BJ (cell line): Measurements from ENCODE around the gene DCP1B. TPM values are rescaled to one million over a fixed set of nuclear protein-coding genes. Genes with fewer than 3 reads are reported as not detected.

Experiments used
- CTCF ChIA-PET: fragments of 350-600 bp; formaldehyde crosslinking; extraction: SDS; loops from one replicate; lab custom pipeline; 2021; ENCODE audit warnings: antibody characterized with exemption, inconsistent platforms; lab: Yijun Ruan, JAX
- POLR2A ChIA-PET: fragments of 300-600 bp; sonication (Branson Sonifier 250); formaldehyde crosslinking; extraction: SDS; loops from one replicate; lab custom pipeline; 2021; ENCODE audit warnings: antibody characterized with exemption; lab: Charles Lee
- DNase-seq: peaks from one replicate; pipeline ENCODE4 v3.0.0-alpha.2; 2011; ENCODE audit warnings: low read depth
- H3K27me3 ChIP-seq: 2 replicates; pipeline ENCODE4 v1.6.0; 2011; ENCODE audit warnings: low read length; ENCODE audit not compliant: control insufficient read depth, insufficient read depth
- H3K36me3 ChIP-seq: 2 replicates; pipeline ENCODE4 v1.5.1; 2011; ENCODE audit warnings: low read length; ENCODE audit not compliant: control insufficient read depth, insufficient read depth
- H3K4me3 ChIP-seq: 2 replicates; pipeline ENCODE4 v1.5.1; 2011; ENCODE audit warnings: low read depth, mild to moderate bottlenecking, control low read depth, low read length
- polyA plus RNA-seq: library from polyadenylated mRNA; depleted of rRNA; stranded (reverse); fragments of >200 nt; gene quantifications from 2 replicates; pipeline ENCODE4 v1.2.3, GENCODE V29; 2011
- TF ChIP-seq, protein P1 (sequence below): IDR thresholded peaks from 2 replicates; pipeline ENCODE4 v1.5.1; 2011; ENCODE audit warnings: low read depth, mild to moderate bottlenecking, control low read depth, inconsistent platforms, low read length, moderate library complexity; ENCODE audit not compliant: insufficient read depth

DCP1B gene
- polyA plus RNA-seq, 1 experiment = 29.1 TPM

GRCh38 chr12:2039034-2039433 is 34.8 kb upstream of the DCP1B start:
- no peak overlapping the region for H3K4me3 ChIP-seq
- H3K36me3 ChIP-seq = no peaks in the 10 kb centered on the region
- peaks cover 16% of the 10 kb centered on the region for H3K27me3 ChIP-seq
- DNase-seq = no peak
- TF ChIP-seq, protein P1, sequence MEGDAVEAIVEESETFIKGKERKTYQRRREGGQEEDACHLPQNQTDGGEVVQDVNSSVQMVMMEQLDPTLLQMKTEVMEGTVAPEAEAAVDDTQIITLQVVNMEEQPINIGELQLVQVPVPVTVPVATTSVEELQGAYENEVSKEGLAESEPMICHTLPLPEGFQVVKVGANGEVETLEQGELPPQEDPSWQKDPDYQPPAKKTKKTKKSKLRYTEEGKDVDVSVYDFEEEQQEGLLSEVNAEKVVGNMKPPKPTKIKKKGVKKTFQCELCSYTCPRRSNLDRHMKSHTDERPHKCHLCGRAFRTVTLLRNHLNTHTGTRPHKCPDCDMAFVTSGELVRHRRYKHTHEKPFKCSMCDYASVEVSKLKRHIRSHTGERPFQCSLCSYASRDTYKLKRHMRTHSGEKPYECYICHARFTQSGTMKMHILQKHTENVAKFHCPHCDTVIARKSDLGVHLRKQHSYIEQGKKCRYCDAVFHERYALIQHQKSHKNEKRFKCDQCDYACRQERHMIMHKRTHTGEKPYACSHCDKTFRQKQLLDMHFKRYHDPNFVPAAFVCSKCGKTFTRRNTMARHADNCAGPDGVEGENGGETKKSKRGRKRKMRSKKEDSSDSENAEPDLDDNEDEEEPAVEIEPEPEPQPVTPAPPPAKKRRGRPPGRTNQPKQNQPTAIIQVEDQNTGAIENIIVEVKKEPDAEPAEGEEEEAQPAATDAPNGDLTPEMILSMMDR = no peak
- ChIA-PET CTCF (interaction anchor here (1.8 kb wide), 1 partner anchor 243 kb away, joined by 4 read pairs; no protein-coding TSS in a partner anchor), POLR2A (no interaction called here)

DNA sequence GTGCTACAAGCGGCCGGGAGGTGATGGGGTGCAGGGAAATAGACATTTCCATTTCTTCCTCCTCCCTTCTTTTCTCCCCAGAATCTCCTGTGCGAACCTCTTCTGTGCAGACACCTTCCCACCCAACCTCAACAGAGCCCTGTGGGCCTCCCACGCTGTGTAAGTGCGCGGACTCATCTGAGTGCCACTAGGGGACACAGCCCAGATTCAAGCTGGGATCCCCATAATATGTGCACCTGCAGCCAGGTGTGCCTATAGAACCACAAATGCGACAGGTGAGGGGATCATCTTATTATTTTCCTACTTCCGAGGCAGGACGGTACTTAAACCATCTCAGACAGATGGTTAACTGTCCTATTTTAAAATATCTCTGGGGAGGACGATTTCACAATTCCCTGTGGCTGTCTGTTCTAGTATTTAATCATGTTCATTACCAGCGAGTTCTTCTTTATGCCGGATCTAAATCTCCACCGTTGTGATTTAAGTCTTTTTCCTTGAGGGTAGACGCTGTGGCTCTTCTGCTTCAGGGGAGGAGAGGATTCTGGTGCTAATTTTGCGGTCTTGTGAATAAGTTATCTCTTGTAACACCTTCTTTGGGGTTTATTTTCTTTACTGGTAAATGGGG is 31.3 kb upstream of the DCP1B start:
- CTCF ChIA-PET = interaction anchor here (0.6 to 4.8 kb wide), 15 partner anchors 10 to 645 kb away, joined by 3 to 37 read pairs (median 4); no protein-coding TSS in a partner anchor
- DNase-seq = no peak
- H3K36me3 ChIP-seq = no peaks in the 10 kb centered on the region
- POLR2A ChIA-PET = no interaction called here
- H3K4me3 ChIP-seq = peak overlapping the region; percentile 9; the same call in 1 of the 2 replicates
- TF ChIP-seq, protein P1 = no peak
- H3K27me3 ChIP-seq = peaks cover 33% of the 10 kb centered on the region

GRCh38 chr12:2034633-2035430 is 30.6 kb upstream of the DCP1B start:
- ChIA-PET CTCF (interaction anchor here (0.6 to 4.8 kb wide), 13 partner anchors 8 to 549 kb away, joined by 3 to 37 read pairs (median 7); no protein-coding TSS in a partner anchor), POLR2A (no interaction called here)
- TF ChIP-seq, protein P1 = peak; percentile 76
- H3K4me3 ChIP-seq = peak overlapping the region; percentile 9; the same call in 1 of the 2 replicates
- DNase-seq = no peak
- peaks cover 32% of the 10 kb centered on the region for H3K27me3 ChIP-seq
- no peaks in the 10 kb centered on the region for H3K36me3 ChIP-seq

DNA sequence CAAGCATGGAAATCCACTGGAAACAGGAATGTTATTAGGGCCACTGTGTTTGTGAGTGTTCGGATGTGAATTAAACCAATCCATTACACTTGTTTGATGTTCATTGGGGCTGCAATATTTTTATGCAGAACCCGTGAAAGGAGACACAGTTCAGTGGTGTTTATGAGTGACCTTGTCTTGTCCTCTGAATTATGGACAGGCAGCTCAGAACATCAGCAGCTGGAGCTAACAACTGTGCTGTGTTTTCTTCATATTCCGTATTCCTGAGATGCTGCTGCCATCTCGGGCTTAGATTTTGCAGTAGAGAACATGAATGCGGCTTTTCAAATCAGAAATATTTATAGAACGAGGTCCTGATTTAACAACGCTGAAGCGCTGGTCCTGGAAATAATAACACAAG is 28.2 kb upstream of the DCP1B start:
- no peak for DNase-seq
- ChIA-PET CTCF (interaction anchor here (1.2 to 1.6 kb wide), 3 partner anchors 18 to 237 kb away, joined by 3 to 7 read pairs (median 3); no protein-coding TSS in a partner anchor), POLR2A (no interaction called here)
- H3K27me3 ChIP-seq = peaks cover 26% of the 10 kb centered on the region
- H3K4me3 ChIP-seq = no peak overlapping the region
- H3K36me3 ChIP-seq = no peaks in the 10 kb centered on the region
- TF ChIP-seq, protein P1 = no peak

- no peak overlapping the region for H3K4me3 ChIP-seq
- ChIA-PET CTCF (interaction anchor here (1.1 to 1.2 kb wide), 2 partner anchors 16 to 57 kb away, joined by 3 read pairs; no protein-coding TSS in a partner anchor), POLR2A (no interaction called here)
- peaks cover 28% of the 10 kb centered on the region for H3K27me3 ChIP-seq
- DNase-seq = no peak
- H3K36me3 ChIP-seq = no peaks in the 10 kb centered on the region
- TF ChIP-seq, protein P1 = no peak
Measured at GRCh38 chr12:2029851-2030250, 25.6 kb upstream of the DCP1B start.
